GM18520 (cell line): Measurements from ENCODE around the gene ANKRD26.

Experiments
- ATAC-seq: cut with Tn5 transposase; IDR thresholded peaks from one replicate; pipeline ENCODE4 v1.9.1; 2021; ENCODE audit not compliant: unreplicated experiment

Gene ANKRD26

DNA sequence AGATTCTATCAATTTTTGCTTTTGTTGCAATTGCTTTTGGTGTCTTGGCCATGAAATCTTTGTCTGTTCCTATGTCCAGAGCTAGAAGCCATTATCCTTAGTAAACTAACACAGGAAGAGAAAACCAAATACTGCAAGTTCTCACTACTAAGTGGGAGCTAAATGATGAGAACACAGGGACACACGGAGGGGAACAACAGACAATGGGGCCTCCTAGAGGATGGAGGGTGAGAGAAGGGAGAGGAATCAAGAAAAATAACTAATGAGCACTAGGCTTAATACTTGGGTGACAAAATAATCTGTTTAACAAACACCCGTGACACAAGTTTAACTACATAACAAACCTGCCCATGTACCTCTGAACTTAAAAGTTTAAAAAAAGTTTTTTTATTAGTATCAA is 78.2 kb downstream of the ANKRD26 start:
- no peak for ATAC-seq

GRCh38 chr10:27020243-27020642 is 80.1 kb downstream of the ANKRD26 start:
- ATAC-seq, result no peak

- ATAC-seq, result no peak
Measured at GRCh38 chr10:27019827-27020226, 80.5 kb downstream of the ANKRD26 start.

DNA sequence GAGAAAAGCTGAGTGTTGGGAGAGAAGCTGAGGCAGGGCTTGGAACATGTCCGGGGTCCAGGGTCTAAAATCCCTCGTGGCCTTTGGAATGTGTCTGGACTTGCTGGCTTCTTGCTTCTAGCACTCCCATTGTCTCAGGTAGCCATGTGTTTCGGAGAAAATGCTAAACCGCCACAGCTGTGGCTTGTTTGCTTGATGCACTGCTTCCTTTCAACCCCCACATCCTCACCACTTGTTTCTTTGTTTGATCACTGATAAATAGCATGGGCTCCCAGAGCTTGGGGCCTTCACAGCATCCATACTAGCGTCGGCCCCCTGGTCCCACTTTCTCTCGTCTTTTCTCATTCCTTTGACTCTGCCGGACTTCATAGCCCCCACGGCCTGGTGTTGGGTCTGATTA is 102.7 kb downstream of the ANKRD26 start:
- ATAC-seq, result no peak

DNA sequence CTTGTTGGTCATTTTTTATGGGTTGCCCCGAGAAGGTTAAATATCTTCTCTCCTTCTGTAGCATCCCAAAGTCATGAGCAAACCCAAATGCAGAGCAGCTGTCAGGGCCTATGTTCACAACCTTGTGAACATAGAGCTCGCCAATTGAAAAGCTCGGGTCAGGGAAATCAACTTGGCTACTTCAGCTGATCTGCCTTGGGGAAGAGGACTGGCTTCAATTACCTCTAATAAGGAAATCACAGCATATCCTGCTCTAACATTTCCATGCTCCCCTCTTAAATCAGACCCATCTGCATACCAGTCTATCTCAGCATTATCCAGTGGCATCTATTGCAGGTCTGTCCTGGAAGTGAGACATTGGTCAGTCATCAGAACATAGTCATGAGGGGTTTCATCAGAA is 105.6 kb downstream of the ANKRD26 start:
- ATAC-seq, result no peak

GRCh38 chr10:26987851-26988250 is 112.4 kb downstream of the ANKRD26 start:
- ATAC-seq, result no peak

- no peak for ATAC-seq
Measured at GRCh38 chr10:26983156-26983555, 117.1 kb downstream of the ANKRD26 start.

DNA sequence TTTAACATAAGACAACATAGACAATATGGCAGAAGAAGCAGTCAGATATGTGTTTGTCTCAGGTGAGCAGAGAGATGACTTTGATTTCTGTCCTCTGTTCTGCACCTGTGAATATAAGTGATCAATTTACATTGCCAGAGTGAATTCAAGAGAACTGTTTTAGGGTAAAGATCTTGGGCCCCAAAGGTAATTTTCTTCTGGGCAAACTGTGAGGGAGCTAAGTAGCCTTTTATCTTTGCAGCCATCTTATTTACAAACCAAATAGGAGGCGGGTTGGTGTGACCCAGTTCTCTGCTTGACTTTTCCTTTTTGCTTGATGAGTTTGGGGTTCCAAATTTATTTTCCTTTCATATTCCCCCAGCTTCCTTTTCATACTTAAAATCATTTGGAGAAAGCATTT is 118.2 kb downstream of the ANKRD26 start:
- no peak for ATAC-seq

DNA sequence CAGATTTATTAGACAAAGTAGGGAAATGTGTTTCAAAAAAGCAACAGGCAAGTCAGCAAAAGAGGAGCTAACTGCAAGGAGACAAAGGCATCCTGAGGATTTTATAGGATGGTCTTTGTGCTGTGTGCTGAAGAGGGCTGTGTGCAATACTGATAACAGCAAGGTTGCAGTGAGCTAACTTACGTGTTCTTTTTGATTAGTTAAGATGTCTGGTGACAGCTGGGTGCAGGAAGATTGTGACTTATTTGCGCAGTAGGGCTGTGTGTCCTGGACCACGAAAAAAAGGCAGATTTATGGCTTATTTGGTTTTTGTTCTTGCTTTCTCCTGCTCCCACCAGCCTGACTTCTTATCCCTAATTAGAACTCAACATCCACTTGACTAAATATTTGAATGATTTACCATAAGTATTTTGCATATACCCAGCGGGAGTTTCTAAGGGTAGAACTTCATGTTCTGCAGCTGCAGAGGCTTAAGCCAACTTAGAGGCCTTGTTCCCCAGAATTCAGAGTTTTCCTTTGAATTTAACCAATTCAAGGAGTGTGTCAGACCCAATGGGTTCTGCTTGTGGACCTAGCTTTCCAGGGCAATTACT is 119.0 kb downstream of the ANKRD26 start:
- no peak for ATAC-seq

GRCh38 chr10:26978519-26978918 is 121.8 kb downstream of the ANKRD26 start:
- no peak for ATAC-seq

DNA sequence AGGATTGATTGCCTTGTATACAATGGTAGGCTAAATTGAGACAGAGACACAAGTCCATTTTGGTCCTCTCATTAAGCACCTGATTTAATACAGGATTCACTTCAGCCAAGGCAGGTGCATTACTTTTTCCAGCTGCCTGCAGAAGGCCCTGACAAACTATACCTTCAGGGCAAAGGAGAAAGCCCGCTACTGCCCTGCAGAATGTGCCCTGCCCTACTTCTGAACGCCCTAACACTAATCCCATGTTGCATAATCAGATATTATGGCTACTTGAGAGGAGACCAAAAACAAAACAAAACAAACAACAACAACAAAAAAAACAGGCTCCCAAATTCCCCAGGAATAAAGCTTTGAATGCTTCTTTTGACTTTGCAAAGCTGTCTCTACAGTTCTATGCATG is 122.7 kb downstream of the ANKRD26 start:
- ATAC-seq, result no peak

GRCh38 chr10:26970667-26971066 is 129.6 kb downstream of the ANKRD26 start:
- no peak for ATAC-seq

GRCh38 chr10:26969145-26969926 is 131.0 kb downstream of the ANKRD26 start:
- ATAC-seq, result peak; percentile 81

DNA sequence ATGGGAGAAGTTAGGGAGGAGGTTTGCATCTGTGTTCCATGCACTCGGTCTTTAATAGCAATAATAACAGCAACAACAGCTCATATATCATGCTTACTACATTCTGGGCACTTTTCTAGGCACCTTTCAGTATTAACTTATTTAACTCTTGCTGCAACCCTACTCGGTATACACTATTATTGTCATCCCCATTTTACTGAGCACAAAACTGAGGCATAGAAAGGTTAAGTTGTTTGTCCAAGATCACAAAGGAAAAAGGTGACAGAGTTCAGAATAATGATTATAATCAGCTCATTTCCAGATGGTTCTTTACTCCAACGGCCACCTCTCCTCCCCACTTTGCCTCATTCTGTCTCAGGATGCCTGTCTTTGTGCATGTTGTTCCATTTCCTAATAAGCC is 137.5 kb downstream of the ANKRD26 start:
- ATAC-seq, result no peak

- ATAC-seq, result no peak
Measured at GRCh38 chr10:26960308-26960707, 140.0 kb downstream of the ANKRD26 start.

GRCh38 chr10:26959841-26960240 is 140.5 kb downstream of the ANKRD26 start:
- no peak for ATAC-seq
